HEK293 (cell line): Measurements from ENCODE around the gene MCU.

ENCODE experiments used
- GLIS2 ChIP-seq: fragments of 450-650 bp; formaldehyde crosslinking; IDR thresholded peaks from 2 replicates; pipeline ENCODE4 v1.5.1; 2016; ENCODE audit warnings: missing biosample characterization, missing genetic modification characterization
- KLF1 ChIP-seq: fragments of 450-650 bp; formaldehyde crosslinking; IDR thresholded peaks from 2 replicates; pipeline ENCODE4 v1.5.1; 2016; ENCODE audit warnings: missing biosample characterization, missing genetic modification characterization
- REPIN1 ChIP-seq: fragments of 450-650 bp; formaldehyde crosslinking; IDR thresholded peaks from 2 replicates; pipeline ENCODE4 v1.5.1; 2017; ENCODE audit warnings: missing biosample characterization, missing genetic modification characterization, low read depth
- SP3 ChIP-seq: fragments of 450-650 bp; formaldehyde crosslinking; IDR thresholded peaks from 2 replicates; pipeline ENCODE4 v1.5.1; 2016; ENCODE audit warnings: missing biosample characterization, missing genetic modification characterization
- ZBTB8A ChIP-seq: fragments of 450-650 bp; formaldehyde crosslinking; IDR thresholded peaks from 2 replicates; pipeline ENCODE4 v1.5.1; 2016; ENCODE audit warnings: missing biosample characterization, missing genetic modification characterization
- ZEB2 ChIP-seq: fragments of 450-650 bp; formaldehyde crosslinking; IDR thresholded peaks from 2 replicates; pipeline ENCODE4 v1.5.1; 2016; ENCODE audit warnings: missing biosample characterization, missing genetic modification characterization
- ZNF214 ChIP-seq: fragments of 450-650 bp; formaldehyde crosslinking; IDR thresholded peaks from 2 replicates; pipeline ENCODE4 v1.5.1; 2017; ENCODE audit warnings: missing biosample characterization, mild to moderate bottlenecking, missing genetic modification characterization, borderline replicate concordance
- ZNF223 ChIP-seq: fragments of 450-650 bp; formaldehyde crosslinking; IDR thresholded peaks from 2 replicates; pipeline ENCODE4 v1.5.1; 2016; ENCODE audit warnings: missing biosample characterization, missing genetic modification characterization
- ZNF239 ChIP-seq: fragments of 450-650 bp; formaldehyde crosslinking; IDR thresholded peaks from 2 replicates; pipeline ENCODE4 v1.5.1; 2016; ENCODE audit warnings: missing biosample characterization, missing genetic modification characterization
- ZNF391 ChIP-seq: fragments of 450-650 bp; formaldehyde crosslinking; IDR thresholded peaks from 2 replicates; pipeline ENCODE4 v1.5.1; 2016; ENCODE audit warnings: low read depth, missing biosample characterization, missing genetic modification characterization, borderline replicate concordance
- ZNF416 ChIP-seq: fragments of 450-650 bp; formaldehyde crosslinking; IDR thresholded peaks from 2 replicates; pipeline ENCODE4 v1.5.1; 2016; ENCODE audit warnings: missing biosample characterization, missing genetic modification characterization
- ZNF433 ChIP-seq: fragments of 450-650 bp; formaldehyde crosslinking; IDR thresholded peaks from 2 replicates; pipeline ENCODE4 v1.5.1; 2016; ENCODE audit warnings: missing biosample characterization, missing genetic modification characterization, low read depth
- ZNF510 ChIP-seq: fragments of 450-650 bp; formaldehyde crosslinking; IDR thresholded peaks from 2 replicates; pipeline ENCODE4 v1.5.1; 2018; ENCODE audit warnings: mild to moderate bottlenecking, missing genetic modification characterization, missing biosample characterization; ENCODE audit not compliant: insufficient replicate concordance
- ZNF530 ChIP-seq: fragments of 450-650 bp; formaldehyde crosslinking; IDR thresholded peaks from 2 replicates; pipeline ENCODE4 v1.5.1; 2016; ENCODE audit warnings: low read depth, missing biosample characterization, missing genetic modification characterization
- ZNF544 ChIP-seq: fragments of 450-650 bp; formaldehyde crosslinking; IDR thresholded peaks from 2 replicates; pipeline ENCODE4 v1.5.0; 2017; ENCODE audit warnings: missing biosample characterization, missing genetic modification characterization
- ZNF571 ChIP-seq: fragments of 450-650 bp; formaldehyde crosslinking; IDR thresholded peaks from 2 replicates; pipeline ENCODE4 v1.5.0; 2017; ENCODE audit warnings: missing biosample characterization, missing genetic modification characterization
- ZNF777 ChIP-seq: fragments of 450-650 bp; formaldehyde crosslinking; IDR thresholded peaks from 2 replicates; pipeline ENCODE4 v1.5.1; 2017; ENCODE audit warnings: missing biosample characterization, missing genetic modification characterization, borderline replicate concordance
- ZNF837 ChIP-seq: fragments of 450-650 bp; formaldehyde crosslinking; IDR thresholded peaks from 2 replicates; pipeline ENCODE4 v1.5.1; 2016; ENCODE audit warnings: missing biosample characterization, missing genetic modification characterization
- TF ChIP-seq, protein P1 (sequence below): fragments of 450-650 bp; IDR thresholded peaks from 2 replicates; pipeline ENCODE4 v1.5.1; 2018; ENCODE audit warnings: missing biosample characterization, mild to moderate bottlenecking, missing genetic modification characterization
- TF ChIP-seq, protein P2 (sequence below): fragments of 450-650 bp; formaldehyde crosslinking; optimal IDR thresholded peaks from 2 replicates; pipeline ENCODE3; 2016; ENCODE audit warnings: missing biosample characterization, mild to moderate bottlenecking, missing genetic modification characterization
- TF ChIP-seq, protein P3 (sequence below): fragments of 450-650 bp; formaldehyde crosslinking; IDR thresholded peaks from 2 replicates; pipeline ENCODE4 v1.5.1; 2016; ENCODE audit warnings: missing biosample characterization, missing genetic modification characterization, borderline replicate concordance
- TF ChIP-seq, protein P4 (sequence below): fragments of 450-650 bp; formaldehyde crosslinking; IDR thresholded peaks from 2 replicates; pipeline ENCODE4 v1.5.1; 2016; ENCODE audit warnings: missing biosample characterization, missing genetic modification characterization
- TF ChIP-seq, protein P5 (sequence below): fragments of 450-650 bp; formaldehyde crosslinking; IDR thresholded peaks from 2 replicates; pipeline ENCODE4 v1.5.1; 2017; ENCODE audit warnings: missing biosample characterization, missing genetic modification characterization
- TF ChIP-seq, protein P6 (sequence below): fragments of 450-650 bp; formaldehyde crosslinking; IDR thresholded peaks from 2 replicates; pipeline ENCODE4 v1.5.1; 2016; ENCODE audit warnings: missing biosample characterization, missing genetic modification characterization
- TF ChIP-seq, protein P7 (sequence below): fragments of 450-650 bp; formaldehyde crosslinking; IDR thresholded peaks from 2 replicates; pipeline ENCODE4 v1.5.1; 2016; ENCODE audit warnings: missing biosample characterization, missing genetic modification characterization
- TF ChIP-seq, protein P8 (sequence below): fragments of 450-650 bp; formaldehyde crosslinking; IDR thresholded peaks from 2 replicates; pipeline ENCODE4; 2016; ENCODE audit warnings: missing biosample characterization, missing genetic modification characterization

MCU gene

DNA sequence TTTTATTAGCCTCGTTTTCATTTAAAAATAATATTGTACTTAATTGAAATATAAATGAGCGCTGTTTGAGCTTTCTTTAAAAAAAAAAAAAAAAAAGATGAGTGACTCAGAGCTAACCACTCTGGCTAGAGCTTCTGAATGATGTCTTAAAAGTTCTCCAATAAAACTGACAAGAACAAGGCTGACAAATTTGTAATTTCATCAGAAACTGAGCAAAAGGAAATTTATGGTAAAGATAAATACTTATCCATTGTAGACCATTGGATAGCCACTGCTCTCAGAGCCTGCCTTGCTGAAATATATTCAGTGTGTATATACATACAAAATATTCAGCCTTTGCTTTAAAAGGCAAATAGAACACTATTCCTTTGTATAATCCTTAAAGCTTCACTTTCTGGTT is 110.4 kb downstream of the MCU start (continued):
- TF ChIP-seq, protein P1, sequence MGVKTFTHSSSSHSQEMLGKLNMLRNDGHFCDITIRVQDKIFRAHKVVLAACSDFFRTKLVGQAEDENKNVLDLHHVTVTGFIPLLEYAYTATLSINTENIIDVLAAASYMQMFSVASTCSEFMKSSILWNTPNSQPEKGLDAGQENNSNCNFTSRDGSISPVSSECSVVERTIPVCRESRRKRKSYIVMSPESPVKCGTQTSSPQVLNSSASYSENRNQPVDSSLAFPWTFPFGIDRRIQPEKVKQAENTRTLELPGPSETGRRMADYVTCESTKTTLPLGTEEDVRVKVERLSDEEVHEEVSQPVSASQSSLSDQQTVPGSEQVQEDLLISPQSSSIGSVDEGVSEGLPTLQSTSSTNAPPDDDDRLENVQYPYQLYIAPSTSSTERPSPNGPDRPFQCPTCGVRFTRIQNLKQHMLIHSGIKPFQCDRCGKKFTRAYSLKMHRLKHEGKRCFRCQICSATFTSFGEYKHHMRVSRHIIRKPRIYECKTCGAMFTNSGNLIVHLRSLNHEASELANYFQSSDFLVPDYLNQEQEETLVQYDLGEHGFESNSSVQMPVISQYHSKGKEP, result no peak
- TF ChIP-seq, protein P2, sequence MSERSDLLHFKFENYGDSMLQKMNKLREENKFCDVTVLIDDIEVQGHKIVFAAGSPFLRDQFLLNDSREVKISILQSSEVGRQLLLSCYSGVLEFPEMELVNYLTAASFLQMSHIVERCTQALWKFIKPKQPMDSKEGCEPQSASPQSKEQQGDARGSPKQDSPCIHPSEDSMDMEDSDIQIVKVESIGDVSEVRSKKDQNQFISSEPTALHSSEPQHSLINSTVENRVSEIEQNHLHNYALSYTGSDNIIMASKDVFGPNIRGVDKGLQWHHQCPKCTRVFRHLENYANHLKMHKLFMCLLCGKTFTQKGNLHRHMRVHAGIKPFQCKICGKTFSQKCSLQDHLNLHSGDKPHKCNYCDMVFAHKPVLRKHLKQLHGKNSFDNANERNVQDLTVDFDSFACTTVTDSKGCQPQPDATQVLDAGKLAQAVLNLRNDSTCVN (tag by site-specific recombination), result no peak
- no peak for TF ChIP-seq ZNF510
- TF ChIP-seq, protein P3, sequence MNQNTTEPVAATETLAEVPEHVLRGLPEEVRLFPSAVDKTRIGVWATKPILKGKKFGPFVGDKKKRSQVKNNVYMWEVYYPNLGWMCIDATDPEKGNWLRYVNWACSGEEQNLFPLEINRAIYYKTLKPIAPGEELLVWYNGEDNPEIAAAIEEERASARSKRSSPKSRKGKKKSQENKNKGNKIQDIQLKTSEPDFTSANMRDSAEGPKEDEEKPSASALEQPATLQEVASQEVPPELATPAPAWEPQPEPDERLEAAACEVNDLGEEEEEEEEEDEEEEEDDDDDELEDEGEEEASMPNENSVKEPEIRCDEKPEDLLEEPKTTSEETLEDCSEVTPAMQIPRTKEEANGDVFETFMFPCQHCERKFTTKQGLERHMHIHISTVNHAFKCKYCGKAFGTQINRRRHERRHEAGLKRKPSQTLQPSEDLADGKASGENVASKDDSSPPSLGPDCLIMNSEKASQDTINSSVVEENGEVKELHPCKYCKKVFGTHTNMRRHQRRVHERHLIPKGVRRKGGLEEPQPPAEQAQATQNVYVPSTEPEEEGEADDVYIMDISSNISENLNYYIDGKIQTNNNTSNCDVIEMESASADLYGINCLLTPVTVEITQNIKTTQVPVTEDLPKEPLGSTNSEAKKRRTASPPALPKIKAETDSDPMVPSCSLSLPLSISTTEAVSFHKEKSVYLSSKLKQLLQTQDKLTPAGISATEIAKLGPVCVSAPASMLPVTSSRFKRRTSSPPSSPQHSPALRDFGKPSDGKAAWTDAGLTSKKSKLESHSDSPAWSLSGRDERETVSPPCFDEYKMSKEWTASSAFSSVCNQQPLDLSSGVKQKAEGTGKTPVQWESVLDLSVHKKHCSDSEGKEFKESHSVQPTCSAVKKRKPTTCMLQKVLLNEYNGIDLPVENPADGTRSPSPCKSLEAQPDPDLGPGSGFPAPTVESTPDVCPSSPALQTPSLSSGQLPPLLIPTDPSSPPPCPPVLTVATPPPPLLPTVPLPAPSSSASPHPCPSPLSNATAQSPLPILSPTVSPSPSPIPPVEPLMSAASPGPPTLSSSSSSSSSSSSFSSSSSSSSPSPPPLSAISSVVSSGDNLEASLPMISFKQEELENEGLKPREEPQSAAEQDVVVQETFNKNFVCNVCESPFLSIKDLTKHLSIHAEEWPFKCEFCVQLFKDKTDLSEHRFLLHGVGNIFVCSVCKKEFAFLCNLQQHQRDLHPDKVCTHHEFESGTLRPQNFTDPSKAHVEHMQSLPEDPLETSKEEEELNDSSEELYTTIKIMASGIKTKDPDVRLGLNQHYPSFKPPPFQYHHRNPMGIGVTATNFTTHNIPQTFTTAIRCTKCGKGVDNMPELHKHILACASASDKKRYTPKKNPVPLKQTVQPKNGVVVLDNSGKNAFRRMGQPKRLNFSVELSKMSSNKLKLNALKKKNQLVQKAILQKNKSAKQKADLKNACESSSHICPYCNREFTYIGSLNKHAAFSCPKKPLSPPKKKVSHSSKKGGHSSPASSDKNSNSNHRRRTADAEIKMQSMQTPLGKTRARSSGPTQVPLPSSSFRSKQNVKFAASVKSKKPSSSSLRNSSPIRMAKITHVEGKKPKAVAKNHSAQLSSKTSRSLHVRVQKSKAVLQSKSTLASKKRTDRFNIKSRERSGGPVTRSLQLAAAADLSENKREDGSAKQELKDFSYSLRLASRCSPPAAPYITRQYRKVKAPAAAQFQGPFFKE (tag by site-specific recombination), result no peak
- TF ChIP-seq, protein P4, sequence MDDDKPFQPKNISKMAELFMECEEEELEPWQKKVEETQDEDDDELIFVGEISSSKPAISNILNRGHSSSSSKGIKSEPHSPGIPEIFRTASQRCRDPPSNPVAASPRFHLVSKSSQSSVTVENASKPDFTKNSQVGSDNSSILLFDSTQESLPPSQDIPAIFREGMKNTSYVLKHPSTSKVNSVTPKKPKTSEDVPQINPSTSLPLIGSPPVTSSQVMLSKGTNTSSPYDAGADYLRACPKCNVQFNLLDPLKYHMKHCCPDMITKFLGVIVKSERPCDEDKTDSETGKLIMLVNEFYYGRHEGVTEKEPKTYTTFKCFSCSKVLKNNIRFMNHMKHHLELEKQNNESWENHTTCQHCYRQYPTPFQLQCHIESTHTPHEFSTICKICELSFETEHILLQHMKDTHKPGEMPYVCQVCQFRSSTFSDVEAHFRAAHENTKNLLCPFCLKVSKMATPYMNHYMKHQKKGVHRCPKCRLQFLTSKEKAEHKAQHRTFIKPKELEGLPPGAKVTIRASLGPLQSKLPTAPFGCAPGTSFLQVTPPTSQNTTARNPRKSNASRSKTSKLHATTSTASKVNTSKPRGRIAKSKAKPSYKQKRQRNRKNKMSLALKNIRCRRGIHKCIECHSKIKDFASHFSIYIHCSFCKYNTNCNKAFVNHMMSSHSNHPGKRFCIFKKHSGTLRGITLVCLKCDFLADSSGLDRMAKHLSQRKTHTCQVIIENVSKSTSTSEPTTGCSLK (tag by site-specific recombination), result no peak
- TF ChIP-seq REPIN1, result no peak
- TF ChIP-seq KLF1 (tag by site-specific recombination), result no peak
- no peak for TF ChIP-seq ZNF777 (tag by site-specific recombination)
- no peak for TF ChIP-seq ZNF416 (tag by site-specific recombination)
- TF ChIP-seq, protein P5, sequence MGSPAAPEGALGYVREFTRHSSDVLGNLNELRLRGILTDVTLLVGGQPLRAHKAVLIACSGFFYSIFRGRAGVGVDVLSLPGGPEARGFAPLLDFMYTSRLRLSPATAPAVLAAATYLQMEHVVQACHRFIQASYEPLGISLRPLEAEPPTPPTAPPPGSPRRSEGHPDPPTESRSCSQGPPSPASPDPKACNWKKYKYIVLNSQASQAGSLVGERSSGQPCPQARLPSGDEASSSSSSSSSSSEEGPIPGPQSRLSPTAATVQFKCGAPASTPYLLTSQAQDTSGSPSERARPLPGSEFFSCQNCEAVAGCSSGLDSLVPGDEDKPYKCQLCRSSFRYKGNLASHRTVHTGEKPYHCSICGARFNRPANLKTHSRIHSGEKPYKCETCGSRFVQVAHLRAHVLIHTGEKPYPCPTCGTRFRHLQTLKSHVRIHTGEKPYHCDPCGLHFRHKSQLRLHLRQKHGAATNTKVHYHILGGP (tag by site-specific recombination), result no peak
- TF ChIP-seq SP3 (tag by site-specific recombination), result no peak
- TF ChIP-seq GLIS2 (tag by site-specific recombination), result no peak
- no peak for TF ChIP-seq ZNF571 (tag by site-specific recombination)
- TF ChIP-seq ZEB2 (tag by site-specific recombination), result peak; percentile 71; the same call in 1 of the 2 replicates
- TF ChIP-seq ZNF239 (tag by site-specific recombination), result no peak
- TF ChIP-seq, protein P6, sequence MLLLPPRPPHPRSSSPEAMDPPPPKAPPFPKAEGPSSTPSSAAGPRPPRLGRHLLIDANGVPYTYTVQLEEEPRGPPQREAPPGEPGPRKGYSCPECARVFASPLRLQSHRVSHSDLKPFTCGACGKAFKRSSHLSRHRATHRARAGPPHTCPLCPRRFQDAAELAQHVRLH (tag by site-specific recombination), result 0 out of 2 replicates have a peak, but pooled peaks have one; percentile 29
- no peak for TF ChIP-seq ZNF530 (tag by site-specific recombination)
- TF ChIP-seq ZNF837, result no peak
- TF ChIP-seq, protein P7, sequence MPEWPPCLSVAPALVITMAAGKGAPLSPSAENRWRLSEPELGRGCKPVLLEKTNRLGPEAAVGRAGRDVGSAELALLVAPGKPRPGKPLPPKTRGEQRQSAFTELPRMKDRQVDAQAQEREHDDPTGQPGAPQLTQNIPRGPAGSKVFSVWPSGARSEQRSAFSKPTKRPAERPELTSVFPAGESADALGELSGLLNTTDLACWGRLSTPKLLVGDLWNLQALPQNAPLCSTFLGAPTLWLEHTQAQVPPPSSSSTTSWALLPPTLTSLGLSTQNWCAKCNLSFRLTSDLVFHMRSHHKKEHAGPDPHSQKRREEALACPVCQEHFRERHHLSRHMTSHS, result no peak
- TF ChIP-seq ZNF433 (tag by site-specific recombination), result no peak
- TF ChIP-seq ZNF391 (tag by site-specific recombination), result 0 out of 2 replicates have a peak, but pooled peaks have one; percentile 25
- TF ChIP-seq, protein P8, sequence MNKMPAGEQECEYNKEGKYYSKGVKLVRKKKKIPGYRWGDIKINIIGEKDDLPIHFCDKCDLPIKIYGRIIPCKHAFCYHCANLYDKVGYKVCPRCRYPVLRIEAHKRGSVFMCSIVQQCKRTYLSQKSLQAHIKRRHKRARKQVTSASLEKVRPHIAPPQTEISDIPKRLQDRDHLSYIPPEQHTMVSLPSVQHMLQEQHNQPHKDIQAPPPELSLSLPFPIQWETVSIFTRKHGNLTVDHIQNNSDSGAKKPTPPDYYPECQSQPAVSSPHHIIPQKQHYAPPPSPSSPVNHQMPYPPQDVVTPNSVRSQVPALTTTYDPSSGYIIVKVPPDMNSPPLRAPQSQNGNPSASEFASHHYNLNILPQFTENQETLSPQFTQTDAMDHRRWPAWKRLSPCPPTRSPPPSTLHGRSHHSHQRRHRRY, result no peak
- no peak for TF ChIP-seq ZBTB8A (tag by site-specific recombination)
- no peak for TF ChIP-seq ZNF214 (tag by site-specific recombination)
- no peak for TF ChIP-seq ZNF223 (tag by site-specific recombination)
- no peak for TF ChIP-seq ZNF544
